Sciatic nerve (tissue), 2 donors: ENCODE data around the gene LHX6. TPM values are rescaled to one million over a fixed set of nuclear protein-coding genes. Genes with fewer than 3 reads are reported as not detected.

ENCODE experiments used
- ATAC-seq: fragments of 200-7000 bp; cut with Tn5 transposase; one replicate; pipeline ENCODE4 v1.9.1; 2020; ENCODE audit warnings: mild to moderate bottlenecking, moderate library complexity
- DNase-seq: peaks from one replicate; pipeline ENCODE4 v3.0.0-alpha.2; 2020; ENCODE audit warnings: low spot score
- intact Hi-C: fragments of 100-400 bp; cut with DNase I; formaldehyde crosslinking; loops from one replicate; pipeline ENCODE4 v1.14.2; 2022
- total RNA-seq: library from RNA; stranded (reverse); fragmentation: NEBNext Ultra II Directional; extraction: Animal tissue kit (Norgen Biotek cat#: 25700); gene quantifications from one replicate; pipeline ENCODE4 v1.2.1, GENCODE V29; 2021
- donor health status: DM: no; HTN: no; CAD: no.
- donor health status: DM: no; HTN: no; CAD: no.

The LHX6 gene
- total RNA-seq, 1 donor from 2014 or later: 11.5 TPM

- intact Hi-C loops: no loop called here
- ATAC-seq (no peak), DNase-seq (no peak)
Observed at GRCh38 chr9:122244349-122244748, 15.6 kb upstream of the LHX6 start.

DNA sequence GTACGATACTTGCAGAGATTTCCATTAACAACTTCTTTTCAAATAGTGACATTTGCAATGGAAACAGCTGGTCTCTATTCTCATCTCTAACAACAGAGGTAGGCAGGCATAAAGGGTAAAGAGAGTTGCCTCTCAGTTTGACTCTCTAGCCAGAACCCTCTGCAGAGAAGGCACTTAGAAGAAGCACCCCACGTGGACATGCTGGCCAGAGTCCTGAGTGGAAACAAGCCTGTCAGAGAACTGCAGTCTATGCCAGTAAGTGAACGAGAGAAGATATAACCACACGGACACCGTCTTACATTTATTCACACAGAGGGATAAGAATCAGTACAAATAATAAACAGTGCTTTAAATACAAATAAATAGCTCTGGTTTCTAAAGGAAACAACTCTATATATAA is 11.0 kb upstream of the LHX6 start:
- no peak for ATAC-seq
- intact Hi-C loops: no loop called here
- DNase-seq: no peak

- DNase-seq (no peak), ATAC-seq (no peak)
- intact Hi-C loops: no loop called here
Observed at GRCh38 chr9:122236681-122237080, 7.9 kb upstream of the LHX6 start.

- ATAC-seq: no peak
- DNase-seq: peak; percentile 21
- intact Hi-C loops: no loop called here
Observed at GRCh38 chr9:122234022-122234748, 5.4 kb upstream of the LHX6 start.

- intact Hi-C loops: no loop called here
- no peak for DNase-seq
- no peak for ATAC-seq
Observed at GRCh38 chr9:122232796-122233306, 4.1 kb upstream of the LHX6 start.

- intact Hi-C loops: no loop called here
- peak; percentile 8 for DNase-seq
- no peak for ATAC-seq
Observed at GRCh38 chr9:122229485-122229837, 704 bp upstream of the LHX6 start.

- ATAC-seq: no peak
- DNase-seq: peak; percentile 30
- intact Hi-C loops: no loop called here
Observed at GRCh38 chr9:122228191-122228567, 578 bp downstream of the LHX6 start.

DNA sequence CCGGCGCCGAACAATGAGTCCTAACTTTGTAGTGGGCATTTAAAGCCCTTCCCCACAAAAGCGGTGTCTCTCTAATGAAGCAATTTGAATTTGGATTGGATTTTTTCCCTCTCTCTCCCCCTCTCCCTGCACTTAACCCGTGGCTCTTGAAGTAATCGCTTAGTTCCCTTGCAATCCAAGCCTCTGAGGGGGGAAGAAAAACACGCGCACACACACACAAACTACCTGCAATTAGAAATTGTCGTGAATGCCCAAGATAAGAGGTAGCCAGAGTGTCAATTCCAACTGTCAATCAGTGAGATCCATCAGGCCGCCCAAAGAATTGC is 1.2 kb downstream of the LHX6 start:
- intact Hi-C loops: no loop called here
- ATAC-seq (no peak), DNase-seq (no peak)

DNA sequence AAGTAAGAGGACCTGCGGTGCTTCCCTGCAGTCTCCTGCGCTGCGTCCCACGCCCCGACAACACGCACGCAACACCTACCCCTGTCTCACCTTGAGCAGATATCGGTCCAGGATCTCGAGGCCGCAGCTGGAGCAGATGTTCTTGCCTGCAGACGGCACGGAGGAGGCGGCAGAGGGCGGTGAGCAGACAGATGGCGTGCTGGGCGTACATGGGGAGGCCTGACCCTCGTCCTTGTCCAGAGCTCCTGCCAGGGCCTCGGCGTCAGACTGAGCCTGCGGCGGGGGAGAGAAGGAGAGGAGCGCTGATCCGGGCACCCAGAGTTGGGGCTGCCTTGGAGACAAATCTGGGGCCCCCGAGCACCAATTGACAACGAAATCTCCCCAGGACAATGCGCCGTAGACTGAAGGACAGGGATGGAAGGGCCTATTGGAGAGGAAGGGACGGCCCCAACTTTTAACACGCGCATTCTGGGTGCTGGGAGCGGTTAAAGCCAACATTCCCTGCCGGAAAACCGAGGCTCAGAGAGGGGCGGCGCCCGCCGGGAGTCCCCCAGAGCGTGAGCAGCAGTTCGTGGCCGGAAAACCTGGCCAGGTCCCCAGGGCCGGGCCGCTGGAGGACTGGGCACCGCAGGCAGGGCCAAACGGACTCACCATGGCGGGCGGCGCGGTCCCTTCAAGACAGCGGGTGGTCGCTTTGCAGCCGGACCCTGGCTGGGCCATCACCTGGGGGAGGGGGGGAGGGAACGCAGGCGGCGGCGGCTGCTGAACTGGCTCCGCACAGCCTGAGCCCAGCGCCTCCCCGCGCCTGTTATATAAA is 1.8 kb downstream of the LHX6 start:
- intact Hi-C loops: no loop called here
- ATAC-seq (no peak), DNase-seq (peak; percentile 45)

DNA sequence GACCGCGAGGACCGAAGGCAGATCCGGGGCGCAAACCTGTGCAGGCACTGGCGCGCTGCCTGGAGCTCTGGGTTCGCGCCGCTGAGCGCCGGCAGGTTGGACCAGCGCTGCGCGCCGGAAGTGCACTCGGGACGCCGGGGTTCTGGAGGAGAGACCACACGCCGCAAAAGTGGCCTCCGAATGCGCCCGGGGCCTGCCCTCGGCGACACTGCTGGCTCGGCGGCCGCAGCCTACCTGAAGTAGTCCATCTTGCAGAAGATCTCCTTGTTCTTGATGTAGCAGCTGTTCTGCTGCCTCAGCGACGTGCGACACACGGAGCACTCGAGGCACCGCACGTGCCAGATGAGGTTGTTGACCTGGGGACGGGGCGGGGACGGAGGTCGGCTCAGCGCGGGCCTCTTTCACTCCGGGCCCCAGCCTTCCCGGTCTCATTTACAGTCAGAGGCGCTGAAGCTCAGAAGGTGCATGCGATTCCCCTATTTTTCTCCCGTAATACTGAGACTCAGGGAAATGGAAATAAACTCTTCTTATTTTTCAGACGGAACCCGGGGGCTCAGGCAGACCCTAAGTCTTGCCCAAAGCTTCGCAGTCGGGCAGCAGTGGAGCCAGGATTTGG is 2.5 kb downstream of the LHX6 start:
- DNase-seq: peak; percentile 34
- intact Hi-C loops: no loop called here
- ATAC-seq: no peak

GRCh38 chr9:122225312-122226141 is 3.2 kb downstream of the LHX6 start:
- ATAC-seq (no peak), DNase-seq (peak; percentile 48)
- intact Hi-C loops: no loop called here

DNA sequence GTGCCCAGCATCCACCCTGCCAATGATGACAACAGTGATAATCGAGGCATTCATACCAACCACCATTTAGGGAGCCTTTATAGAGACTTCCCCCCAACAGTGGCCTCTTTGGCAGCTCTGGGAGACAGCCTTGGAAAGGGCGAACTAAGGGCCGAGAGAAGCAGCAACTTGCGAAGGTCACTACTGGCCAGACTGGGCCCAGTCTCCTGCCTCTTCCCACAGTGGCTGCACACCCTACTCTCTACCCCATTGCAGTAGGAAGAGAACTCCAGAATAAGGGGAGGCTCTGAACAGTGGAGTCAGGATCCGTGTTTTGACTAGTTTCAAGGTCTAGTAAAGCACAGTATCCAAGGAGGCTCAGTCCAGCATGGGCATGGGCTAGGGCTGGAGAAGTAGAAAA is 5.3 kb downstream of the LHX6 start:
- ATAC-seq: no peak
- peak; percentile 10 for DNase-seq
- intact Hi-C loops: no loop called here

DNA sequence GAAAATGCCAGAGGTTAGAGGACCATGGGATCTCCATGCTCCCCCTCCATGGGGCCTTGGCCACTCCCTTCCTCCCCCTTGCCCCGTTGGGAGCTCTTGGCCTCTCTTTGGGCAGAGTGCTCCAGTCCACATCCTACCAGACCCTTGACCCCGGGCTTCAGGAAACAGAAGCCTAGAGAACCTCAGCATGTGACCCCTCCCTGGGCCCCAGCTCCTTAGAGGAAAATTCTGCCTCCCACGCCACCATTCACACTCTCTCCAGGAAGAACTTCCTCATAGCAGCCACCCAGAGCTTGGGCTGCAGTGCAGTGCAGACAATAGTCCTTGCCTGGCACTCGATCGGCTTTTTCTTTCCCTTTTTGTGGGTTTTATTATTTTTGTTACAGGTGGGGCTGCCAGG is 6.0 kb downstream of the LHX6 start:
- intact Hi-C loops: no loop called here
- no peak for ATAC-seq

GRCh38 chr9:122221183-122221811 is 7.5 kb downstream of the LHX6 start:
- intact Hi-C loops: no loop called here
- no peak for ATAC-seq
- peak; percentile 50 for DNase-seq

More for the DNA sequence above, 6.0 kb downstream of the LHX6 start:
- DNase-seq: peak; percentile 44

DNA sequence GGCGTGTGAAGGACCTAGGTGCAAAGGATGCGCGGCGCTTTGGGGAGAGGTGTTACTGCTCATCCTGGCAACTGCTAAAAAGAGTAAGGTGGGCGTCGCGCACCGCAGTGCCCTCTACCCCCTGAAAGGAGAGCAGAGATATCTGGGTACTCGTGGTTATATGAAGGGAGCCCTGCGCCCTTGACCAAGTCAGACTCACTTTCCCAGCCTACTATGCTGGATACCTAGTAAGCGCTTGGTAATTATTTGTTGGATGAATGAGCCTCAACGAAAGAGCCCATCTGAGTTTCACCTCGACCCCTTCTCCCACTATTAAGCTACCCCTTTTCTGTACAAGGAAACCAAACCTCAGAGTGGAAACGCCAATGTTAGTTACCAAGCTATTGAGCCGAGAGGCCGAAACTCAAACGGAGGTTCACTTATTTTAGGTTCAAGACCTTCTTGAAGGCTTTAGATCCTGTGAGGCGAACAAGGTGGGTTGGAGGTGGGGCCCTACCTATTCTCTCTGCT is 8.0 kb downstream of the LHX6 start:
- DNase-seq (peak; percentile 36), ATAC-seq (no peak)
- intact Hi-C loops: no loop called here

DNA sequence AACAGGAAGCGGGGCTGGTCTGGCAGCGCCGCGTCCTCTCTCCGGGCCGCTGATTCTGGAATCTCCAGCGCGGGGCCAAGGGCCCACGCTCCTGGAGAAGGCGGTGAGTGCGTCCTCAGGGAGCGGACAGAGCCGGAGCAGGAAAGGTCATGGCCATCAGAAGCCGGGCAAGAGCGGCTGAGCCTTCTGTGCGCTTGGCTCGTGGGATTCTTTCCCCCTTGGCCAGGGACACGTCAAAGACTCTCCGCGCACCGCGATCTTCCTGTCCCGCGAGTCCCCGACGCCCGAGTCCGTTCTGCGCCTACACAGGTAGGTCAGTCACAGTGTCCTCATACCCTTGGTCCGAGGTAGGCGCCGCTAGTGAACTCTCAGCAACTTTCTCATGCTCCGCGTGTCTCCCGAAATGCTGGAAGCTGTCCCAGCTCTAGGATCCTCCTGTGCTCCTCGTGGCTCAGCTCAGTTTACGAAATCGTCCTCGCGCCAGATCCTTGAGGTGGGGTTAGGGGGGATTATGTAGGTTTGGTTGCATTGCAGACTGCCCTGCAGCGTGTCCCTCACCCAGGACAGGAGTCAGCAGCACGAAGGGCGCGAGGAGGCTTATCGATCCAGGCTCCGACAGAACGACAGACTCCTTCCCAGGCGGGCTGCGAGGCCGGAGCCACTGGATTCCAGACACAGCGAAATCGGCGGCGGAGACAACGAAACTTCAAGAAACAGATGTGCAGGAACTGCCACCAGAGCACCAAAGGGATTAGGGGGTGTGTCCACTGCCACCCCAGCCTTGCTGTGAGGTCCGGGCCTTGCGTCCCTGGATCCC is 8.7 kb downstream of the LHX6 start:
- DNase-seq (no peak), ATAC-seq (peak; percentile 10)
- intact Hi-C loops: no loop called here

DNA sequence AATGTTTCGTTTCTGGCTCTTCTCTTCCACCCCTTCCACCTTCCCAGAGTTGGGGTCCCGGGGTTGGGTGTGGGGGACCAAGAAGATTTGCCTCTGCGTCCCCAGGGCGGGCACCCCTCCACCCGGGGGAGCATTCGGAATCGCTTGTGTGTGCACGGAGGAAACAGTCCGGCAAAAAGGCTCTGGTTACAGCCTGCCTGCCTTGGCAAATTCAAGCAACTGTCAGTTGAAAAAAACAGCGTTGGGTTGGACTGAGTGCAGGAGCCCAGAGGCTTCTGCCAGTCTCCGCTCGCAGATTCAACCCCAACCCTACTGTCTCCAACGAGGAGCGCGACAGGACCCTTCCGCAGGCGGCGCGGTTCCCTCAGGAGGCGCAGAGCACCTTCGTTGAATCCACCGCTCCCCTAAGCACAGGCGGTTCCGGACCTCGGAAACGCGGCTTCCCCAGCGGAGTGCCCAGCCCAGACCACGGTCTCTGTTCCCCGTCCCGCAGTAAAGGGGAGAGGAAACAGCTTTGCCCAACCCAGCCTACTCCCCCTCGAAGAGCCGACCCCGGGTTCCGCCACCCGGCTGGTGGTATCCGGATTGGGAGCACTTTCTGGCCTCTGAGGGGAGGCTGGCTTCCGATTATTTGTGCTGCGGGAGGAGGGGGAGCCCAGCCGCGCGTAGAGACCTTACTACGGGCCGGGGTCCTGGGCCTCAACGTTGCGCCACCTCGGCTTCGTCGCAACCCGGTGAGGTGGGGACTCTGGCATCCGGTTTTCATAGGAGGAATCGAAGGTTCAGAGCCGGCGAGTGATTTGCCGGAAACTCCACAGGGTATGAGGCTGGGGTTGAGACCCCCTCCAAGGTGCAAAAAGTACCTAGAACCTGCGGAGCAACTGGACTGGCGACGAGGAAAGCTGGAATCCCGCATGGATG is 9.6 kb downstream of the LHX6 start:
- intact Hi-C loops: no loop called here
- DNase-seq: peak; percentile 25
- ATAC-seq: peak; percentile 43
